HepG2 (cell line): ENCODE results near the gene COL8A1. TPM values are rescaled to one million over a fixed set of nuclear protein-coding genes. Genes with fewer than 3 reads are reported as not detected.

Experiments
- GPN1 ChIP-seq: sonication (generic); formaldehyde crosslinking; IDR thresholded peaks from 2 replicates; pipeline ENCODE4 v1.5.1; 2020; ENCODE audit warnings: missing genetic modification reagents, borderline replicate concordance
- PAF1 ChIP-seq: IDR thresholded peaks from 2 replicates; pipeline ENCODE4 v1.6.1; 2016; ENCODE audit warnings: missing genetic modification reagents, missing compliant biosample characterization
- PRDM15 ChIP-seq: sonication (generic); formaldehyde crosslinking; IDR thresholded peaks from 2 replicates; pipeline ENCODE4 v1.4.0; 2020; ENCODE audit warnings: missing genetic modification reagents
- SP5 ChIP-seq: IDR thresholded peaks from 2 replicates; pipeline ENCODE4 v1.6.1; 2016; ENCODE audit warnings: low read depth, borderline replicate concordance
- TARDBP ChIP-seq: sonication (generic); formaldehyde crosslinking; IDR thresholded peaks from 2 replicates; pipeline ENCODE4 v1.8.0; 2022; ENCODE audit warnings: mild to moderate bottlenecking, missing genetic modification reagents
- ZBTB26 ChIP-seq: IDR thresholded peaks from 2 replicates; pipeline ENCODE4 v1.6.1; 2016; ENCODE audit warnings: missing compliant biosample characterization, missing genetic modification reagents, borderline replicate concordance
- ZBTB46 ChIP-seq: sonication (generic); formaldehyde crosslinking; IDR thresholded peaks from 2 replicates; pipeline ENCODE4 v1.4.0; 2020; ENCODE audit warnings: mild to moderate bottlenecking, missing genetic modification reagents, borderline replicate concordance
- ZFX ChIP-seq: sonication (generic); formaldehyde crosslinking; IDR thresholded peaks from 2 replicates; pipeline ENCODE4 v1.4.0; 2020; ENCODE audit warnings: mild to moderate bottlenecking, low read depth, missing genetic modification reagents, moderate library complexity
- ZNF331 ChIP-seq: sonication (generic); formaldehyde crosslinking; IDR thresholded peaks from 2 replicates; pipeline ENCODE4 v1.4.0; 2020; ENCODE audit warnings: missing genetic modification reagents
- ZNF446 ChIP-seq: sonication (generic); formaldehyde crosslinking; IDR thresholded peaks from 2 replicates; pipeline ENCODE4 v1.5.0; 2020; ENCODE audit warnings: mild to moderate bottlenecking, missing genetic modification reagents
- ZNF619 ChIP-seq: sonication (generic); formaldehyde crosslinking; IDR thresholded peaks from 2 replicates; pipeline ENCODE4 v1.4.0; 2020; ENCODE audit warnings: mild to moderate bottlenecking, missing genetic modification reagents
- ZNF629 ChIP-seq: sonication (generic); formaldehyde crosslinking; conservative IDR thresholded peaks from 2 replicates; pipeline ENCODE4 v1.5.0; 2020; ENCODE audit warnings: missing genetic modification reagents
- polyA plus RNA-seq, 8 experiments: library from polyadenylated mRNA; depleted of rRNA in 3 of 8; stranded (reverse) in 7 of 8; unstranded in 1 of 8; fragments of >200 nt; fragmentation: Illumina TruSeq in 4 of 8; extraction: Trizol in 4 of 8; gene quantifications; 2 replicates each; pipeline versions ENCODE4 v1.2.1 to v1.2.3, GENCODE V29; 2011 to 2016; ENCODE audit warnings: low read depth in 4 of 8, missing spikeins in 1 of 8, mixed read lengths in 1 of 8; ENCODE audit not compliant: insufficient read depth in 1 of 8
- total RNA-seq, 5 experiments: library from RNA; depleted of rRNA; stranded (reverse); fragments of >200 nt; fragmentation: Illumina TruSeq; extraction: Trizol; gene quantifications; 2 replicates each; pipeline ENCODE4 v1.2.3, GENCODE V29; 2016; ENCODE audit warnings: low read depth in 1 of 5
- TF ChIP-seq, protein P1 (sequence below): sonication (generic); formaldehyde crosslinking; IDR thresholded peaks from 2 replicates; pipeline ENCODE4 v1.5.0; 2020; ENCODE audit warnings: mild to moderate bottlenecking, missing genetic modification reagents, borderline replicate concordance

COL8A1 gene
- total and polyA plus RNA-seq, 2 of the 13 experiments (the other 11 are each of a cell fraction or from before 2014, with no cell fraction given) = not detected

DNA sequence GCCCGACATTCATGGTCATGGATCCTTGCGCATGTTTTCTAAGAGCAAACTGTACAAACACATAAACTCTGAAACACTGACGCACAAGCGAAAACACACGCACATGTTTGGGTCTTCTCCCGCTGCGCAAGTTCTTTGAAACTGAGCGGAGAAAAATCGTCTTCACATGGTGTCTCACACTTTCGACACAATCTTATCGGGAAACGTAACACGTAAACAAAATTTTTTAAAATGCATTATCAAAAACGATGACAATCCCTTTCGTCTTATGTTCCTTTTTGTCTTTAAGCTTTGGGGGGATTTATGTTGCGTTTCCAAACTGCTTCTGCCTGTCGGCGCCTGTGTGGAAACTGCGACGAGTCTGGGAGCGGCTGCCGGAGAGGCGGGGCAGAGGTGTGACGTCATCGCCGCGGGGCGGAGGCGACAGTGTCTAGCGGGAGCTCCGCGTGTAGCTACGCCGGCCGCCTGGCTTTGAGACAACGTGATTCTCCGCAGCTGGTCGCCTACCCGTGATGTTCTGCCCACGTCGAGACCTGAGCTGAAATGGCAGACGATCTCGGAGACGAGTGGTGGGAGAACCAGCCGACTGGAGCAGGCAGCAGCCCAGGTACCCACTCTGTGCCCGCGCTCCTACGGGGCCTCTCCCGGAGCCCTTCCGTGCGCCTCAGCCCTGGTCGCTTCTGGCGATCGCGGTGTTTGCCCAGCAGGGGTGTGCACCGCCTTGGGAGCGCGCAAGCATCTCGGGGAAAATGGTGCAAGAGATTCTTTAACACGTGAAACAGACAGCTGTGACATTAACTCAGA is 179.2 kb downstream of the COL8A1 start, which contains the start of gene CMSS1 (continued):
- TF ChIP-seq, protein P1, sequence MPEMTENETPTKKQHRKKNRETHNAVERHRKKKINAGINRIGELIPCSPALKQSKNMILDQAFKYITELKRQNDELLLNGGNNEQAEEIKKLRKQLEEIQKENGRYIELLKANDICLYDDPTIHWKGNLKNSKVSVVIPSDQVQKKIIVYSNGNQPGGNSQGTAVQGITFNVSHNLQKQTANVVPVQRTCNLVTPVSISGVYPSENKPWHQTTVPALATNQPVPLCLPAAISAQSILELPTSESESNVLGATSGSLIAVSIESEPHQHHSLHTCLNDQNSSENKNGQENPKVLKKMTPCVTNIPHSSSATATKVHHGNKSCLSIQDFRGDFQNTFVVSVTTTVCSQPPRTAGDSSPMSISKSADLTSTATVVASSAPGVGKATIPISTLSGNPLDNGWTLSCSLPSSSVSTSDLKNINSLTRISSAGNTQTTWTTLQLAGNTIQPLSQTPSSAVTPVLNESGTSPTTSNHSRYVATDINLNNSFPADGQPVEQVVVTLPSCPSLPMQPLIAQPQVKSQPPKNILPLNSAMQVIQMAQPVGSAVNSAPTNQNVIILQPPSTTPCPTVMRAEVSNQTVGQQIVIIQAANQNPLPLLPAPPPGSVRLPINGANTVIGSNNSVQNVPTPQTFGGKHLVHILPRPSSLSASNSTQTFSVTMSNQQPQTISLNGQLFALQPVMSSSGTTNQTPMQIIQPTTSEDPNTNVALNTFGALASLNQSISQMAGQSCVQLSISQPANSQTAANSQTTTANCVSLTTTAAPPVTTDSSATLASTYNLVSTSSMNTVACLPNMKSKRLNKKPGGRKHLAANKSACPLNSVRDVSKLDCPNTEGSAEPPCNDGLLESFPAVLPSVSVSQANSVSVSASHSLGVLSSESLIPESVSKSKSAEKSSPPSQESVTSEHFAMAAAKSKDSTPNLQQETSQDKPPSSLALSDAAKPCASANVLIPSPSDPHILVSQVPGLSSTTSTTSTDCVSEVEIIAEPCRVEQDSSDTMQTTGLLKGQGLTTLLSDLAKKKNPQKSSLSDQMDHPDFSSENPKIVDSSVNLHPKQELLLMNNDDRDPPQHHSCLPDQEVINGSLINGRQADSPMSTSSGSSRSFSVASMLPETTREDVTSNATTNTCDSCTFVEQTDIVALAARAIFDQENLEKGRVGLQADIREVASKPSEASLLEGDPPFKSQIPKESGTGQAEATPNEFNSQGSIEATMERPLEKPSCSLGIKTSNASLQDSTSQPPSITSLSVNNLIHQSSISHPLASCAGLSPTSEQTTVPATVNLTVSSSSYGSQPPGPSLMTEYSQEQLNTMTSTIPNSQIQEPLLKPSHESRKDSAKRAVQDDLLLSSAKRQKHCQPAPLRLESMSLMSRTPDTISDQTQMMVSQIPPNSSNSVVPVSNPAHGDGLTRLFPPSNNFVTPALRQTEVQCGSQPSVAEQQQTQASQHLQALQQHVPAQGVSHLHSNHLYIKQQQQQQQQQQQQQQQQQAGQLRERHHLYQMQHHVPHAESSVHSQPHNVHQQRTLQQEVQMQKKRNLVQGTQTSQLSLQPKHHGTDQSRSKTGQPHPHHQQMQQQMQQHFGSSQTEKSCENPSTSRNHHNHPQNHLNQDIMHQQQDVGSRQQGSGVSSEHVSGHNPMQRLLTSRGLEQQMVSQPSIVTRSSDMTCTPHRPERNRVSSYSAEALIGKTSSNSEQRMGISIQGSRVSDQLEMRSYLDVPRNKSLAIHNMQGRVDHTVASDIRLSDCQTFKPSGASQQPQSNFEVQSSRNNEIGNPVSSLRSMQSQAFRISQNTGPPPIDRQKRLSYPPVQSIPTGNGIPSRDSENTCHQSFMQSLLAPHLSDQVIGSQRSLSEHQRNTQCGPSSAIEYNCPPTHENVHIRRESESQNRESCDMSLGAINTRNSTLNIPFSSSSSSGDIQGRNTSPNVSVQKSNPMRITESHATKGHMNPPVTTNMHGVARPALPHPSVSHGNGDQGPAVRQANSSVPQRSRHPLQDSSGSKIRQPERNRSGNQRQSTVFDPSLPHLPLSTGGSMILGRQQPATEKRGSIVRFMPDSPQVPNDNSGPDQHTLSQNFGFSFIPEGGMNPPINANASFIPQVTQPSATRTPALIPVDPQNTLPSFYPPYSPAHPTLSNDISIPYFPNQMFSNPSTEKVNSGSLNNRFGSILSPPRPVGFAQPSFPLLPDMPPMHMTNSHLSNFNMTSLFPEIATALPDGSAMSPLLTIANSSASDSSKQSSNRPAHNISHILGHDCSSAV = no peak
- TF ChIP-seq ZFX (CRISPR knock-in tag) (peak; percentile 76), PAF1 (CRISPR knock-in tag) (no peak), ZNF331 (CRISPR knock-in tag) (peak; percentile 67; the same call in 1 of the 2 replicates), ZBTB46 (CRISPR knock-in tag) (no peak), TARDBP (CRISPR knock-in tag) (peak; percentile 59), GPN1 (CRISPR knock-in tag) (0 out of 2 replicates have a peak, but pooled peaks have one; percentile 56), ZNF446 (CRISPR knock-in tag) (peak; percentile 60; the same call in 1 of the 2 replicates), ZNF629 (no peak), SP5 (peak; percentile 95), ZBTB26 (CRISPR knock-in tag) (no peak), ZNF619 (CRISPR knock-in tag) (peak; percentile 77; the same call in 1 of the 2 replicates), PRDM15 (CRISPR knock-in tag) (no peak)
